Body of pancreas (tissue), 4 donors: ENCODE results near the gene GRIP1. TPM values are rescaled to one million over a fixed set of nuclear protein-coding genes. Genes with fewer than 3 reads are reported as not detected.

Source experiments
- ATAC-seq: fragments of 150-250 bp; one replicate; pipeline ENCODE4 v1.9.1; 2016
- DNase-seq, 4 donors: peaks; one replicate each; pipeline ENCODE4 v3.0.0-alpha.2; 2019
- H3K27ac ChIP-seq, 4 donors: fragments of 200-600 bp; sonication (generic); 1 replicate in 3 of 4; 2 replicates in 1 of 4; pipeline versions ENCODE4 v1.5.1 to v1.6.1; 2016 to 2019; ENCODE audit warnings: mild to moderate bottlenecking in 1 of 4, mixed read lengths in 1 of 4, moderate library complexity in 1 of 4
- H3K27me3 ChIP-seq, 2 donors: fragments of 200-600 bp; sonication (generic); one replicate each; pipeline ENCODE4 v1.6.0; 2016; ENCODE audit warnings: mild to moderate bottlenecking in 1 of 2
- H3K36me3 ChIP-seq, 2 donors: fragments of 200-600 bp; sonication (generic); replicated peaks in 1 of 2; 2 replicates each; pipeline ENCODE4 v1.5.1; 2016; ENCODE audit warnings: low read depth in 2 of 2; ENCODE audit not compliant: insufficient read depth in 1 of 2
- H3K4me1 ChIP-seq: fragments of 200-600 bp; sonication (generic); one replicate; pipeline ENCODE4 v1.6.0; 2016
- H3K4me3 ChIP-seq, 2 donors: fragments of 200-600 bp; sonication (generic); 1 replicate in 1 of 2; 2 replicates in 1 of 2; pipeline ENCODE4 v1.5.1; 2016 to 2019
- H3K9me3 ChIP-seq, 3 donors: fragments of 200-600 bp; sonication (generic); 1 replicate in 2 of 3; 2 replicates in 1 of 3; pipeline ENCODE4 v1.5.1; 2016
- CTCF ChIP-seq, 7 experiments: fragments of 450-650 bp in 4 of 7; fragments of 200-600 bp in 3 of 7; sonication (generic) in 3 of 7; IDR thresholded peaks; one replicate each; pipeline ENCODE4 v1.5.1; 2016 to 2019; ENCODE audit warnings: antibody characterized with exemption in 7 of 7
- POLR2A ChIP-seq, 3 donors: fragments of 450-650 bp; IDR thresholded peaks; one replicate each; pipeline ENCODE4 v1.6.1; 2016; ENCODE audit warnings: antibody characterized with exemption in 3 of 3, mild to moderate bottlenecking in 2 of 3
- WGBS, 2 donors: methylation state at CpG; one replicate each; pipeline ENCODE4 v1.1.5; 2017; 5-methylcytosine and 5-hydroxymethylcytosine counted together
- intact Hi-C: fragments of 100-400 bp; cut with DNase I; formaldehyde crosslinking; loops from one replicate; pipeline ENCODE4 v1.15.1; 2023
- total RNA-seq, 2 donors: library from RNA; depleted of rRNA; stranded (reverse); fragments of >200 nt; gene quantifications; one replicate each; pipeline ENCODE4 v1.1.0, GENCODE V29; 2016

GRIP1 gene
- total RNA-seq, 2 donors from 2014 or later = 7.5 to 17.8 TPM

GRCh38 chr12:66617991-66618390 lies 60.9 kb downstream of the GRIP1 start:
- WGBS, 2 donors = 63 to 69% methylated on average over 3 of the region's 3 CpGs
- H3K4me3 ChIP-seq = no peak overlapping the region
- intact Hi-C loops = no loop called here
- no peaks in the 10 kb centered on the region for H3K27me3 ChIP-seq
- no peak overlapping the region for H3K27ac ChIP-seq
- H3K36me3 ChIP-seq = no peaks in the 10 kb centered on the region
- DNase-seq (no peak), ATAC-seq (no peak)
- H3K9me3 ChIP-seq = no peaks in the 10 kb centered on the region
- H3K4me1 ChIP-seq = no peaks in the 10 kb centered on the region
- TF ChIP-seq CTCF (IDR thresholded peaks at IDR 0.05) = no peak
- no peak for TF ChIP-seq POLR2A (IDR thresholded peaks at IDR 0.05)

GRCh38 chr12:66612090-66612775 lies 66.6 kb downstream of the GRIP1 start:
- H3K4me1 ChIP-seq = no peaks in the 10 kb centered on the region
- no peak overlapping the region for H3K27ac ChIP-seq
- H3K27me3 ChIP-seq = no peaks in the 10 kb centered on the region
- no peak for DNase-seq
- no peak overlapping the region for H3K4me3 ChIP-seq
- H3K36me3 ChIP-seq = no peaks in the 10 kb centered on the region
- no peaks in the 10 kb centered on the region for H3K9me3 ChIP-seq
- intact Hi-C loops = no loop called here
- TF ChIP-seq POLR2A (IDR thresholded peaks at IDR 0.05) = no peak
- TF ChIP-seq CTCF (IDR thresholded peaks at IDR 0.05) = no peak
- ATAC-seq = no peak

GRCh38 chr12:66607147-66607546 lies 71.7 kb downstream of the GRIP1 start:
- Histone ChIP-seq H3K4me3 (no peak overlapping the region), H3K4me1 (no peaks in the 10 kb centered on the region), H3K27ac (no peak overlapping the region), H3K9me3 (no peaks in the 10 kb centered on the region), H3K27me3 (no peaks in the 10 kb centered on the region), H3K36me3 (no peaks in the 10 kb centered on the region)
- ATAC-seq (no peak), DNase-seq (no peak)
- intact Hi-C loops = no loop called here
- no peak for TF ChIP-seq CTCF (IDR thresholded peaks at IDR 0.05)
- TF ChIP-seq POLR2A (IDR thresholded peaks at IDR 0.05) = no peak

- intact Hi-C loops = no loop called here
- Histone ChIP-seq H3K4me1 (no peaks in the 10 kb centered on the region), H3K9me3 (no peaks in the 10 kb centered on the region), H3K36me3 (no peaks in the 10 kb centered on the region), H3K4me3 (no peak overlapping the region), H3K27ac (no peak overlapping the region), H3K27me3 (no peaks in the 10 kb centered on the region)
- no peak for DNase-seq
- TF ChIP-seq POLR2A (IDR thresholded peaks at IDR 0.05) = no peak
- TF ChIP-seq CTCF (IDR thresholded peaks at IDR 0.05) = no peak
- no peak for ATAC-seq
- 78 to 84% methylated on average over 5 of the region's 5 CpGs for WGBS, 2 donors
Observed at GRCh38 chr12:66605293-66605692, 73.6 kb downstream of the GRIP1 start.

- ATAC-seq (no peak), DNase-seq (no peak)
- intact Hi-C loops = no loop called here
- Histone ChIP-seq H3K27ac (no peak overlapping the region), H3K4me1 (no peaks in the 10 kb centered on the region), H3K4me3 (no peak overlapping the region), H3K36me3 (no peaks in the 10 kb centered on the region), H3K27me3 (no peaks in the 10 kb centered on the region), H3K9me3 (no peaks in the 10 kb centered on the region)
- WGBS, 2 donors = 92 to 96% methylated on average over 3 of the region's 3 CpGs
- TF ChIP-seq POLR2A (IDR thresholded peaks at IDR 0.05) = no peak
- TF ChIP-seq CTCF (IDR thresholded peaks at IDR 0.05) = no peak
Observed at GRCh38 chr12:66603981-66604479, 74.8 kb downstream of the GRIP1 start.
